Stimulated activated naive CD8-positive, alpha-beta T cell treated with anti-CD3 and anti-CD28 coated beads, Interleukin-15, amount 100 ng/mL, for 72 hours (primary cell): ENCODE data around the gene GRIN2A.

Source experiments
- ATAC-seq: fragments of 150-1000 bp; cut with Tn5 transposase; 2 replicates; pipeline ENCODE4 v1.10.0; 2021; ENCODE audit warnings: mild to moderate bottlenecking, moderate library complexity
- DNase-seq, 2 donors: peaks; one replicate each; pipeline ENCODE4 v3.0.0; 2021 to 2022
- H3K27ac Mint-ChIP-seq, 2 donors: one replicate each; pipeline ENCODE4 v1.8.0; 2022; ENCODE audit warnings: mild to moderate bottlenecking in 2 of 2, mixed read lengths in 2 of 2, moderate library complexity in 2 of 2
- H3K27me3 Mint-ChIP-seq: one replicate; pipeline ENCODE4 v1.8.0; 2022; ENCODE audit warnings: mixed read lengths
- H3K4me1 Mint-ChIP-seq: one replicate; pipeline ENCODE4 v1.8.0; 2022; ENCODE audit warnings: mild to moderate bottlenecking, mixed read lengths
- H3K4me3 Mint-ChIP-seq, 2 donors: one replicate each; pipeline ENCODE4 v1.8.0; 2022; ENCODE audit warnings: mild to moderate bottlenecking in 2 of 2, mixed read lengths in 2 of 2, moderate library complexity in 1 of 2
- H3K9me3 Mint-ChIP-seq, 2 donors: one replicate each; pipeline ENCODE4 v1.8.0; 2022; ENCODE audit warnings: mixed read lengths in 2 of 2

The GRIN2A gene

GRCh38 chr16:9797306-9797705 lies 384.9 kb downstream of the GRIN2A start:
- no peaks in the 10 kb centered on the region for H3K4me1 Mint-ChIP-seq
- no peak overlapping the region for H3K4me3 Mint-ChIP-seq
- DNase-seq (no peak), ATAC-seq (no peak)
- H3K27me3 Mint-ChIP-seq = no peaks in the 10 kb centered on the region
- no peak overlapping the region for H3K27ac Mint-ChIP-seq
- no peaks in the 10 kb centered on the region for H3K9me3 Mint-ChIP-seq

GRCh38 chr16:9793623-9794022 lies 388.6 kb downstream of the GRIN2A start:
- Mint-ChIP-seq H3K27me3 (no peaks in the 10 kb centered on the region), H3K27ac (no peak overlapping the region), H3K4me3 (no peak overlapping the region), H3K4me1 (no peaks in the 10 kb centered on the region), H3K9me3 (no peaks in the 10 kb centered on the region)
- ATAC-seq (no peak), DNase-seq (no peak)

- Mint-ChIP-seq H3K4me1 (no peaks in the 10 kb centered on the region), H3K27me3 (no peaks in the 10 kb centered on the region), H3K27ac (no peak overlapping the region), H3K4me3 (no peak overlapping the region), H3K9me3 (no peaks in the 10 kb centered on the region)
- ATAC-seq (no peak), DNase-seq (no peak)
Observed at GRCh38 chr16:9791556-9791955, 390.7 kb downstream of the GRIN2A start.

GRCh38 chr16:9790199-9790598 lies 392.0 kb downstream of the GRIN2A start:
- no peaks in the 10 kb centered on the region for H3K4me1 Mint-ChIP-seq
- no peak overlapping the region for H3K4me3 Mint-ChIP-seq
- ATAC-seq (no peak), DNase-seq (no peak)
- H3K27me3 Mint-ChIP-seq = no peaks in the 10 kb centered on the region
- H3K9me3 Mint-ChIP-seq = no peaks in the 10 kb centered on the region
- no peak overlapping the region for H3K27ac Mint-ChIP-seq

GRCh38 chr16:9787717-9788116 lies 394.5 kb downstream of the GRIN2A start:
- Mint-ChIP-seq H3K4me1 (no peaks in the 10 kb centered on the region), H3K9me3 (peaks cover 0 to 7% of the 10 kb centered on the region in 2 donors), H3K4me3 (no peak overlapping the region), H3K27ac (no peak overlapping the region), H3K27me3 (no peaks in the 10 kb centered on the region)
- no peak for DNase-seq
- no peak for ATAC-seq

- Mint-ChIP-seq H3K9me3 (peaks cover 0 to 7% of the 10 kb centered on the region in 2 donors), H3K27me3 (no peaks in the 10 kb centered on the region), H3K4me3 (no peak overlapping the region), H3K27ac (no peak overlapping the region), H3K4me1 (no peaks in the 10 kb centered on the region)
- no peak for ATAC-seq
- no peak for DNase-seq
Observed at GRCh38 chr16:9780831-9781230, 401.4 kb downstream of the GRIN2A start.

- H3K27ac Mint-ChIP-seq = no peak overlapping the region
- no peaks in the 10 kb centered on the region for H3K4me1 Mint-ChIP-seq
- DNase-seq (no peak), ATAC-seq (no peak)
- H3K9me3 Mint-ChIP-seq = peaks cover 0 to 5% of the 10 kb centered on the region in 2 donors
- H3K4me3 Mint-ChIP-seq = no peak overlapping the region
- H3K27me3 Mint-ChIP-seq = no peaks in the 10 kb centered on the region
Observed at GRCh38 chr16:9778849-9779248, 403.4 kb downstream of the GRIN2A start.

- Mint-ChIP-seq H3K4me3 (no peak overlapping the region), H3K4me1 (no peaks in the 10 kb centered on the region), H3K27me3 (no peaks in the 10 kb centered on the region), H3K27ac (no peak overlapping the region), H3K9me3 (no peaks in the 10 kb centered on the region)
- ATAC-seq (no peak), DNase-seq (no peak)
Observed at GRCh38 chr16:9775998-9776397, 406.2 kb downstream of the GRIN2A start.

- H3K9me3 Mint-ChIP-seq = no peaks in the 10 kb centered on the region
- DNase-seq = no peak
- no peak for ATAC-seq
- H3K27me3 Mint-ChIP-seq = no peaks in the 10 kb centered on the region
- no peak overlapping the region for H3K4me3 Mint-ChIP-seq
- H3K4me1 Mint-ChIP-seq = no peaks in the 10 kb centered on the region
- H3K27ac Mint-ChIP-seq = no peak overlapping the region
Observed at GRCh38 chr16:9773289-9773688, 408.9 kb downstream of the GRIN2A start.

- DNase-seq (no peak), ATAC-seq (no peak)
- Mint-ChIP-seq H3K9me3 (no peaks in the 10 kb centered on the region), H3K27ac (no peak overlapping the region), H3K4me3 (no peak overlapping the region), H3K27me3 (no peaks in the 10 kb centered on the region), H3K4me1 (no peaks in the 10 kb centered on the region)
Observed at GRCh38 chr16:9772526-9773225, 409.6 kb downstream of the GRIN2A start.

GRCh38 chr16:9766891-9767290 lies 415.3 kb downstream of the GRIN2A start:
- Mint-ChIP-seq H3K27me3 (no peaks in the 10 kb centered on the region), H3K4me1 (no peaks in the 10 kb centered on the region), H3K9me3 (peaks cover 0 to 5% of the 10 kb centered on the region in 2 donors), H3K27ac (no peak overlapping the region), H3K4me3 (no peak overlapping the region)
- ATAC-seq (no peak), DNase-seq (no peak)

- DNase-seq (no peak), ATAC-seq (no peak)
- peaks cover 0 to 5% of the 10 kb centered on the region in 2 donors for H3K9me3 Mint-ChIP-seq
- H3K27ac Mint-ChIP-seq = no peak overlapping the region
- no peaks in the 10 kb centered on the region for H3K4me1 Mint-ChIP-seq
- H3K4me3 Mint-ChIP-seq = no peak overlapping the region
- H3K27me3 Mint-ChIP-seq = no peaks in the 10 kb centered on the region
Observed at GRCh38 chr16:9763505-9763904, 418.7 kb downstream of the GRIN2A start.

GRCh38 chr16:9761870-9762269 lies 420.4 kb downstream of the GRIN2A start:
- no peak for ATAC-seq
- Mint-ChIP-seq H3K9me3 (peaks cover 0 to 5% of the 10 kb centered on the region in 2 donors), H3K27ac (no peak overlapping the region), H3K27me3 (no peaks in the 10 kb centered on the region), H3K4me3 (no peak overlapping the region), H3K4me1 (no peaks in the 10 kb centered on the region)
- DNase-seq = no peak

GRCh38 chr16:9757687-9758086 lies 424.5 kb downstream of the GRIN2A start:
- Mint-ChIP-seq H3K9me3 (no peaks in the 10 kb centered on the region), H3K27me3 (no peaks in the 10 kb centered on the region), H3K4me3 (no peak overlapping the region), H3K27ac (no peak overlapping the region), H3K4me1 (no peaks in the 10 kb centered on the region)
- no peak for ATAC-seq
- no peak for DNase-seq

GRCh38 chr16:9756434-9756833 lies 425.8 kb downstream of the GRIN2A start:
- Mint-ChIP-seq H3K4me1 (no peaks in the 10 kb centered on the region), H3K4me3 (no peak overlapping the region)

GRCh38 chr16:9755081-9755480 lies 427.1 kb downstream of the GRIN2A start:
- H3K27me3 Mint-ChIP-seq = no peaks in the 10 kb centered on the region
- ATAC-seq (no peak), DNase-seq (no peak)
- H3K27ac Mint-ChIP-seq = no peak overlapping the region
- H3K9me3 Mint-ChIP-seq = peaks cover 6 to 9% of the 10 kb centered on the region in 2 donors
- no peaks in the 10 kb centered on the region for H3K4me1 Mint-ChIP-seq
- H3K4me3 Mint-ChIP-seq = no peak overlapping the region

More at GRCh38 chr16:9756434-9756833, 425.8 kb downstream of the GRIN2A start:
- Mint-ChIP-seq H3K27ac (no peak overlapping the region), H3K9me3 (peaks cover 3% of the 10 kb centered on the region in 2 donors), H3K27me3 (no peaks in the 10 kb centered on the region)
- ATAC-seq = no peak
- DNase-seq = no peak

- Mint-ChIP-seq H3K9me3 (peaks cover 0 to 8% of the 10 kb centered on the region in 2 donors), H3K4me1 (no peaks in the 10 kb centered on the region), H3K27ac (no peak overlapping the region), H3K4me3 (no peak overlapping the region), H3K27me3 (no peaks in the 10 kb centered on the region)
- DNase-seq = no peak
- no peak for ATAC-seq
Observed at GRCh38 chr16:9741776-9742175, 440.5 kb downstream of the GRIN2A start.
